SK-N-SH (cell line): ENCODE measurements around the gene FHL5.

ENCODE experiments used
- MXI1 ChIP-seq: IDR thresholded peaks from 2 replicates; pipeline ENCODE4 v1.6.1; 2012; ENCODE audit warnings: mild to moderate bottlenecking, low read depth, low read length, improper control_type of control experiment
- TF ChIP-seq, protein P1 (sequence below): fragments of 200-600 bp; sonication (generic); IDR thresholded peaks from 2 replicates; pipeline ENCODE4 v1.6.1; 2017; ENCODE audit warnings: antibody characterized with exemption, mild to moderate bottlenecking, moderate library complexity

DNA sequence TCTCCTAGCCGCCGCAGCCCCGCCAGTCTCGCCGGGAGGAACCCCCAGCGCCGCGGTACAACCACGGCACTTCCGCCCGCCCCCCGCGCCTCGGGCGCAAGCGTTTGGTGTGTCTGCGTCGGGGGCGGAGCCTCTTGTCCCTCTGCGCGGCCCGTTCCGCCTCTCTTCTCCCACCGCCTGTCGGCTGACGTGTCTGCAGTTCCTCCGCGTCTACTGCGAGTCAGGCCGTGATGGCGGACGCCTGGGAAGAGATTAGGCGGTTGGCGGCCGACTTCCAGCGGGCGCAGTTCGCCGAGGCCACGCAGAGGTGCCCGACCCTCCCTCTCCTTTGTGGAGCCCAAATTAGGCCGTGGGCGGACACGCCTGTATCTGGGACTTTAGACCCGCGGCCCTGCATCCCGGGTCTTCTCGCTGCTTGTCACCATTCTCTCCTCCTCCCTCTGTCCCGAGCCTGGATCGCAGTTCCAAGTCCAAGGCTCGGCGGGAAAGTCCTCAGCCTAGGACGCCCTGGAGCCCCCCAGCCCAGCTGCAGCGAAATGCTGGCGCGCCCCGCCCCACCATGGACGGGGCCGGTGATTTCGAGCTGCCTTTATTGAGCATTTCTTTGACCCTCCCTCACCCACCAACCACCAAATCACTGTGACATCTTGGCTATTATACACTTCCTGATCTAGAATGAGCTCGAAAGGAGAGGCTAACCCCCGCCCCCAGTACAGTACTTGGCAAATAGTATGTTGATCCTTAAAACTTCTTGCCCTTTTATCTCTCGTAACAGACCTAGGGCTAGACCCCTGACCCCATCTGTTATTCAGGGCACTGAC lies 41.1 kb upstream of the FHL5 start, which contains the start of gene UFL1:
- TF ChIP-seq MXI1: peak; percentile 68
- TF ChIP-seq, protein P1, sequence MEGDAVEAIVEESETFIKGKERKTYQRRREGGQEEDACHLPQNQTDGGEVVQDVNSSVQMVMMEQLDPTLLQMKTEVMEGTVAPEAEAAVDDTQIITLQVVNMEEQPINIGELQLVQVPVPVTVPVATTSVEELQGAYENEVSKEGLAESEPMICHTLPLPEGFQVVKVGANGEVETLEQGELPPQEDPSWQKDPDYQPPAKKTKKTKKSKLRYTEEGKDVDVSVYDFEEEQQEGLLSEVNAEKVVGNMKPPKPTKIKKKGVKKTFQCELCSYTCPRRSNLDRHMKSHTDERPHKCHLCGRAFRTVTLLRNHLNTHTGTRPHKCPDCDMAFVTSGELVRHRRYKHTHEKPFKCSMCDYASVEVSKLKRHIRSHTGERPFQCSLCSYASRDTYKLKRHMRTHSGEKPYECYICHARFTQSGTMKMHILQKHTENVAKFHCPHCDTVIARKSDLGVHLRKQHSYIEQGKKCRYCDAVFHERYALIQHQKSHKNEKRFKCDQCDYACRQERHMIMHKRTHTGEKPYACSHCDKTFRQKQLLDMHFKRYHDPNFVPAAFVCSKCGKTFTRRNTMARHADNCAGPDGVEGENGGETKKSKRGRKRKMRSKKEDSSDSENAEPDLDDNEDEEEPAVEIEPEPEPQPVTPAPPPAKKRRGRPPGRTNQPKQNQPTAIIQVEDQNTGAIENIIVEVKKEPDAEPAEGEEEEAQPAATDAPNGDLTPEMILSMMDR: no peak
